ENCODE results near the gene SV2C. TPM values are rescaled to one million over a fixed set of nuclear protein-coding genes. Genes with fewer than 3 reads are reported as not detected.

Gene SV2C
- total RNA-seq, 1 donor from 2014 or later: 0.15 TPM

DNA sequence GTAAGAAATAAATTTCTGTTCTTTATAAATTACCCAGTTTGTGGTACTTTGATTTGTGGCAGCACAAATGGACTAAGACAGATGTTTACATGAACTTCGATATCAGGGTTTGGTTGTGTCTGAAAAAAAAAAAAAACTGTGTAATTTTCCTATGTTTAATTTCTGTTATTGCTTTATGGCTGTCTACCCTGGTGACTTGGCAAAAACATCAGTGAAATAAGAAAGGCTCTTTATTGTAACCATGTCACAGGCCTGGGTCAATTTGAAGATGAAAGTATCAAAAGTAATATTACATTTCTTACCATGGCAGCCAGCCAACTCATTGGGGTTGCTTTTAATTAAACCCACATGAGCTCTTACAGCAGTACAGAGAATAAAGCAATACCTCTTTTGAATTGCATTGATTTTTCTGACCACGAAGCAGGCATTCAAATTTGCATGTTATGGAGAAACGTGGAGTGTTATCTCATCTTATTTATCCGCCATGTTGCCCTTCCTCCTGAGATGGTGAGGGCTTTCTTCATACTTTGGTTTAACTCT lies 20.6 kb upstream of the SV2C start:
- H3K4me3 ChIP-seq: no peak overlapping the region
- no peaks in the 10 kb centered on the region for H3K27me3 Mint-ChIP-seq (ENCODE audit: insufficient read depth, low read depth)
- no peaks in the 10 kb centered on the region for H3K9me3 Mint-ChIP-seq

DNA sequence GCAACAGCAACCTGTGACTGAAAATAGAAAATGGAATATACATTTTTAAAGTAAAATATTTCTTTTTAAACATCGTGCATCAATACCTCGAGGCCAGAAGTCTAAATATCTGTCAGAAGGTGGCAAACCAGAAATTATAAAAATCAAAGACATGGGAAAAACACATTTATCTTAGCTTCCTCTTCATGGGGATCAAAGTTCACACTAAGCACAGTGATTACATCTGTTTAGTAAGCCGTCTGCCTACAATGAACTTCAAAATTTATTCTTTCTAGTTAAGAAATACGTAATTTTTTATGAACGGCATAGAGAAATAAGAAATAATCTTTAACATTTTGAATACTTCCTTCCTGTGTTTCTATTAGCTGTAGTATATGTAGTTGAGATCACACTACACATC lies 17.9 kb upstream of the SV2C start:
- no peak overlapping the region for H3K4me3 Mint-ChIP-seq

More for the DNA sequence above, 20.6 kb upstream of the SV2C start:
- Histone ChIP-seq H3K4me1 (no peaks in the 10 kb centered on the region), H3K36me3 (no peaks in the 10 kb centered on the region), H3K9ac (no peak overlapping the region), H3F3A (ENCODE audit: low read depth) (no peaks in the 10 kb centered on the region), H3K79me2 (ENCODE audit: low read depth) (no peaks in the 10 kb centered on the region), H3K27ac (no peak overlapping the region), H4K20me1 (ENCODE audit: low read depth) (no peaks in the 10 kb centered on the region), H3K27me3 (no peaks in the 10 kb centered on the region), H3K9me3 (ENCODE audit: low read depth) (no peaks in the 10 kb centered on the region), H3K4me2 (no peak overlapping the region), H2AFZ (replicated peaks) (no peak overlapping the region)
- H3K4me1 Mint-ChIP-seq: no peaks in the 10 kb centered on the region
- no peak overlapping the region for H3K27ac Mint-ChIP-seq
- no peak overlapping the region for H3K4me3 Mint-ChIP-seq
- no peak for DNase-seq (ENCODE audit: low spot score)
- no peaks in the 10 kb centered on the region for H3K36me3 Mint-ChIP-seq
- no peak for TF ChIP-seq EZH2phosphoT487 (IDR thresholded peaks at IDR 0.05)
- TF ChIP-seq, protein P1, sequence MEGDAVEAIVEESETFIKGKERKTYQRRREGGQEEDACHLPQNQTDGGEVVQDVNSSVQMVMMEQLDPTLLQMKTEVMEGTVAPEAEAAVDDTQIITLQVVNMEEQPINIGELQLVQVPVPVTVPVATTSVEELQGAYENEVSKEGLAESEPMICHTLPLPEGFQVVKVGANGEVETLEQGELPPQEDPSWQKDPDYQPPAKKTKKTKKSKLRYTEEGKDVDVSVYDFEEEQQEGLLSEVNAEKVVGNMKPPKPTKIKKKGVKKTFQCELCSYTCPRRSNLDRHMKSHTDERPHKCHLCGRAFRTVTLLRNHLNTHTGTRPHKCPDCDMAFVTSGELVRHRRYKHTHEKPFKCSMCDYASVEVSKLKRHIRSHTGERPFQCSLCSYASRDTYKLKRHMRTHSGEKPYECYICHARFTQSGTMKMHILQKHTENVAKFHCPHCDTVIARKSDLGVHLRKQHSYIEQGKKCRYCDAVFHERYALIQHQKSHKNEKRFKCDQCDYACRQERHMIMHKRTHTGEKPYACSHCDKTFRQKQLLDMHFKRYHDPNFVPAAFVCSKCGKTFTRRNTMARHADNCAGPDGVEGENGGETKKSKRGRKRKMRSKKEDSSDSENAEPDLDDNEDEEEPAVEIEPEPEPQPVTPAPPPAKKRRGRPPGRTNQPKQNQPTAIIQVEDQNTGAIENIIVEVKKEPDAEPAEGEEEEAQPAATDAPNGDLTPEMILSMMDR (IDR thresholded peaks at IDR 0.05): no peak
- TF ChIP-seq EZH2 (IDR thresholded peaks at IDR 0.05): no peak

DNA sequence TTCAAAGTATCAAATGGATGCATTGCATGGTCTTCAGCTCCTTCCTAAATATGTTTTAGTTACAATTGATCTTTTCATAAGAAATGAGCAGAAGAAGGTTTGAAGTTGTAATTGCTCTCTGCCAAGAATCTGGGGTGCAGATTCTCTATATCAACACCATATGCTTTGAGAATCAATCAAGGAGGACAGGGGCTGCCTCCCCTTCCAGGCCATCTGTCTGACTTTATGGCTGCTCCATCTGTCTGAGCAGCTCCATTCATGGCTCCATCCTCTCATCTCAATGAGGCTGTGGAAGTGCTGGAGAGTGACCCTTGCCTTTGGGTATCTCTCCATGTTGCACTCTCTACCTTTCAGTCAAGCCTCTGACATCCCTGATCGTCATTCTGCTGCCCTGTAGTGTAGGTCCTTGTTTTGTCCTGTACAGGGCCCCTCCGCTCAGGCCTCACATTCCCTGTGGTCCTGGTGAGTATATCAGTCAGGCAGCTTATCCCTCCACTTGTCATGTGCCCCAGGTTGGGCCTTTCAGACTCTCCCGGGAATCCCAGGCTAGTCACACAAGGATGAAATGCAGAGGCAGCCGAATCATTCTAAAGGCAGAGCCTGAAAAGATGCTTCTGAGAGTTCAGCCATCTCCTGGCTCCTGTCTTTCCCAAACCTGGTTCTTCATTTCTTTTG lies 14.0 kb upstream of the SV2C start:
- TF ChIP-seq, protein P1 (IDR thresholded peaks at IDR 0.05): no peak
- no peak for TF ChIP-seq EZH2 (IDR thresholded peaks at IDR 0.05)
- Histone ChIP-seq H3K4me3 (no peak overlapping the region), H2AFZ (replicated peaks) (no peak overlapping the region), H3K79me2 (ENCODE audit: low read depth) (no peaks in the 10 kb centered on the region), H3K27me3 (peaks cover 22% of the 10 kb centered on the region), H3K4me1 (no peaks in the 10 kb centered on the region), H3K9me3 (ENCODE audit: low read depth) (no peaks in the 10 kb centered on the region), H3F3A (ENCODE audit: low read depth) (no peaks in the 10 kb centered on the region), H3K27ac (no peak overlapping the region), H4K20me1 (ENCODE audit: low read depth) (no peaks in the 10 kb centered on the region), H3K9ac (no peak overlapping the region), H3K4me2 (no peak overlapping the region), H3K36me3 (no peaks in the 10 kb centered on the region)
- Mint-ChIP-seq H3K27ac (no peak overlapping the region), H3K27me3 (ENCODE audit: insufficient read depth, low read depth) (no peaks in the 10 kb centered on the region), H3K4me3 (no peak overlapping the region), H3K36me3 (no peaks in the 10 kb centered on the region), H3K9me3 (no peaks in the 10 kb centered on the region), H3K4me1 (no peaks in the 10 kb centered on the region)
- DNase-seq (ENCODE audit: low spot score): peak; percentile 7

More for the DNA sequence above, 17.9 kb upstream of the SV2C start:
- H3K79me2 ChIP-seq (ENCODE audit: low read depth): no peaks in the 10 kb centered on the region
- H2AFZ ChIP-seq (replicated peaks): no peak overlapping the region
- H4K20me1 ChIP-seq (ENCODE audit: low read depth): no peaks in the 10 kb centered on the region
- H3K4me2 ChIP-seq: no peak overlapping the region
- Mint-ChIP-seq H3K27me3 (ENCODE audit: insufficient read depth, low read depth) (no peaks in the 10 kb centered on the region), H3K4me1 (no peaks in the 10 kb centered on the region), H3K27ac (no peak overlapping the region), H3K36me3 (no peaks in the 10 kb centered on the region), H3K9me3 (no peaks in the 10 kb centered on the region)
- H3K4me1 ChIP-seq: no peaks in the 10 kb centered on the region
- TF ChIP-seq, protein P1 (IDR thresholded peaks at IDR 0.05): no peak
- no peak for TF ChIP-seq EZH2 (IDR thresholded peaks at IDR 0.05)
- no peak for TF ChIP-seq EZH2phosphoT487 (IDR thresholded peaks at IDR 0.05)
- H3K36me3 ChIP-seq: no peaks in the 10 kb centered on the region
- H3K27me3 ChIP-seq: no peaks in the 10 kb centered on the region
- H3K9me3 ChIP-seq (ENCODE audit: low read depth): no peaks in the 10 kb centered on the region
- H3K27ac ChIP-seq: no peak overlapping the region
- H3K9ac ChIP-seq: no peak overlapping the region
- H3F3A ChIP-seq (ENCODE audit: low read depth): no peaks in the 10 kb centered on the region
- no peak overlapping the region for H3K4me3 ChIP-seq
- no peak for DNase-seq (ENCODE audit: low spot score)
